Pons (tissue), 1 donor: ENCODE results near the gene SYMPK.
A peak's percentile ranks its signal among the peaks of the same experiment; 100 is the strongest.

Source experiments
- DNase-seq: peaks from one replicate; pipeline ENCODE4 v3.0.0-alpha.2; 2016; ENCODE audit warnings: low spot score

Gene SYMPK

DNA sequence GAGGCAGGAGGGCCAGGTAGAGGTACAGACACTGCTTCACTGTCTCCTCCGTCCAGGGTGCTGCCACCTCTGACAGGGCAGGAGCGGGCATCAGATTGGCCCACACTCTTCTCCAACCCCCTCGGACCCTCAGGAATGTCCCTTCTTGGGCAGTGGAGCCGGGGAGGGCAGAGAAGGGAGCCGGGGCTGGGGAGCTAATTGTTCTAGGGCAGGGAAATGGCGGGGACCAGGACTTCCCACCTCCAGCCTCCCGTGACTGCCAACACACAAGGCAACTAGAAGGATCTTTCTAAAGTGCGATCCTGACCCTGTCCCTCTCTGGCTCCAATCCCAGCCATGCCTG is 37.7 kb downstream of the SYMPK start:
- DNase-seq = no peak

- DNase-seq = no peak
Observed at GRCh38 chr19:45824531-45825262, 38.2 kb downstream of the SYMPK start.

DNA sequence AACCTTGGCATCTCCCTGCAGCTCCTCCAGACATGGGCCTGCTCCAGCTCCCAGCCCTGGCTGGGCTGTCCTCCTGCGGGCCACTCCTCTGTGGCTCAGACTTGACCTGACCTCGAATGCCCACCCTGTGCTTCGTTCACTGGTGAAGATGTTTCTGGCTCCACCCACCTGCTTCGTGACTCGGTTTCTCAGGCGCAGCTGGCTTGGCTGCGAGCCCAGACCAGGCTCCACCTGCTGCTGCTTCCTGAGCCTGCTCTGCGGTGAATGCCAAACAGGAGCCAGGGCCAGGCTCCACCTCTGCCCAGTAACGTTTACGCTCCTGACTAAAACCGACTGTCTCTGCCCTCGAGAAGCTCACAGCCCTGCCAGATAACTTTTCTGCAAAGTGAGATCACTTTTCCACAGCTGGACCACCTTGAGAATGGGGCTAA is 38.9 kb downstream of the SYMPK start:
- peak; percentile 14 for DNase-seq

DNA sequence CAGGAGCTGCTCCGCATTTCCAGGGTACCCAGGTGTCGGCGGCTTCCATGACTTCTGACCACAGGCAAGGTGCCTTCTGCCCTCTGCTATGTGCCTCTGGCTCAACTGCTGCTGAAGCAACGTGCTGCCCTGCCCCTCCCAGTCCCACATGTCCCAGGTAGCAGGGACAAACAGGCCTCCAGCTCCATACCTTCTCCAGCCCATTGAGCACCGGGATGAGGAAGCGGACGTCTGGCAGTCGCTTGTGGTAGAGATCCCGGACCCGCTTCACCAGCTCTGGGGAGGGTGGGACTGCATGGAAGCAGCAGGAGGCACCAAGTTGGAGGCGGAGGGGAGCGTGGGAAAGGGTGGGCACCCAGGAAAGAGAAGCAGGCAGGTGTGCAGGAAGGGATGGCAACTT is 39.8 kb downstream of the SYMPK start:
- no peak for DNase-seq

GRCh38 chr19:45822716-45823115 is 40.2 kb downstream of the SYMPK start:
- no peak for DNase-seq

GRCh38 chr19:45821570-45821969 is 41.4 kb downstream of the SYMPK start:
- DNase-seq = no peak

DNA sequence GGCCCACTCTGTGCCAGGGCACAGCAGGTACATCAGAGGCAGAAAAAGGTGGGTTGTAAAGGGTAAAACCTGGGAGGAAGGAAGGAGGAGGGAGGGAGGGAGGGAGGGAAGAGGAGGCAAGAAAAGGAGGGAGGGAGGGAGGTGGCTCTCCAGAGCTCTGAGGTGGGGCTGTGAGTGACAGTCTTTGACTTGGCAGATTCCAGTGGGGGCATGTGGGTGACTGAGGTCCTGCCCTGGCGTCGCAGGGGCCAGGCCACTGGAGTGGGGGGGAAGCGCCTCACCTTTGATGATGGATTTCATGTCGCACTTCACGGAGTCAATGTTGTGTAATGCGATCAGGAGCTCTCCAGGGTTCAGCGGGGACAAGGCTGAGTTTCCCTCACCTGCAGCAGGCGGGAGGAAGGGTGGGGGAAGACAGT is 41.8 kb downstream of the SYMPK start:
- DNase-seq = no peak

DNA sequence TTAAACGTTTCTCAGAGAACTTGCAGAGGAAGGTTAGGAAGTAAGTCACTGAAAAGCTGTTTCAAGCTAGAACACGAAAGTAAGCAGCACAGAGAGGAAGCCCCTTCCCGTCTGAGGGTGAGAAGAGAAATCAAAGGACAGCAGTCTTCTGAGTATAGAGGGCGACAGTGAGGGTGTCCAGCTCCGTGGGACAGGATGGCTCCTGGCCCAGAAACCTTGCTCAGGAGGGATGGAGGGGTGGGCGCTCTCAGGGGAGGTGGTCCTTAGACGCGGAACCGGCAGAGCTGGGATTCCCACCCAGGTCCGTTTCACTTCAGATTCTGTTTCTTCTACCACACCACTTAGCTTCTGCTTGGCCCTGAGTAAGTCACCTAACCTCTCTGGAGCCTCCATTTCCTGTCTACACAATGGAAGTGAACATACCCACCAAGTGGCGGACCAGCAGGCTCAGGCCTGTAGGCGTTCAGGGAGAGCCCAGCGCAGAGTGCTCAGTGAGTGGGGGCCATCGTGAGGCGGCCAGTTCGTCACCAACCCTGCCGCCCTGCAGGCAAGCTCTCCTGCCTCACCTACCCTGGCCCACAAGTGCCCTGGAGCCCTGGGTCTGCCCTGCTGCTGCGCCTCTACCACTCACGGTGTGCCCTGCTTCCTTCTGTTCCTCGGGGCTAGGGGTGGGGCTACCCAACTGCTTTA is 42.4 kb downstream of the SYMPK start:
- DNase-seq = no peak

- DNase-seq = no peak
Observed at GRCh38 chr19:45819769-45820168, 43.2 kb downstream of the SYMPK start.

DNA sequence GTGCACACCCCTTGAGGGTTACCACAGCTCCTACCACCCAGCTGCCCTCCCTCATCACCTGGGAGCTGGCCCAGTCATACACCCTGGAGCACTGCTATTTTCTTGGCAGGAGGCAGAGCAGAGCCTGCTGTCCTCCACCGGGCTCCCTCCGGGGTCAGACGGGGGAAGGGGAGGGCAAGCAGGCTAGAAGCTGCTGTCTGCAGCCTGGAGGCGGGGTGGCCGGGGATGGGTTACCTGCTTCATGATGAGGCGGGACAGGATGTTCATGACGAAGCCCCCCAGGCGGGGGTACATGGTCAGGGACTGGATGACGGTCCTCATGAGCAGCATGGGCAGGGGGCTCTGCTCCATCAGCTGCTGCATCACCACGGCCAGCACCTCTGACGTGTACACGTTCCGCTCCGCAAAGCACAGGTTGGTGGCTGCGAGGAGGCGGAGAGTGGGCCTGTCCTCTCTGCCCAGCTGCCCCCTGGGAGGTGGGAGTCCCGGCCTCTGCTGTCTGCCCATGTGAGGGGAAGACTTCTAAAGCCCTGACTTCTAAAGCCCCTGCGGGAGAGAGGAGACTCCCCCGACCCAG is 45.1 kb downstream of the SYMPK start:
- DNase-seq = no peak

DNA sequence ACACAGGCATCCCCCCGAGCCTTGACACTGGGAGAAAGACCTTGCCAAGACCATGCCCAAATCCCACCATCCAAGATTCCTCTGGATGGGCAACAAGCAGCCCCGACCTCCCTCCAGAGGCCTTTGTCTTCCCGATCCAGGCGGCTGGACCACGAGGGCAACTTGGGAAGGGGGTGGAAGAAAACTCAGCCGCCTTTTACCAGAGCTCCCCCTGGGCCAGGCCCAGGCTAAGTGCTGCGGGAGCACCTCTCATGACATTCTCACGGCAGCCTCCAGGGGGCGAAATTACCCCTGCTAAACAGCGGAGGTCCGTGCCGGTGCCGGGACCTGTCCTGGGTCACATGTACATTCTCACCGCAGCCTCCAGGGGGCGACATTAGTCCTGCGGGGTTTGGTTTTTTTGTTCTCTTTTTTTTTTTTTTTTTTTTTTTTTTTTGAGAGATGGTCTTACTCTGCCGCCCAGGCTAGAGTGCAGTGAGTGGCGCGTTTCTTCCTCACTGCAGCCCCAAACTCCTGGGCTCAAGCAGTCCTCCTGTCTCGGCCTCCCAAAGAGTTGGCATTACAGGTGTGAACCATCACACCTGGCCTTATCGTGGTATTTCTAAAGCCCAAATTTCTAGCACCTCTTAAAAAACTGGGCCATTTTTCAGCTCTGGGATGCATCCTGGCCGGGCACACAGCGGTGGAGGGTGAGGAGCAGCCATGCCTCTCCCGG is 45.8 kb downstream of the SYMPK start:
- DNase-seq = peak; percentile 78

DNA sequence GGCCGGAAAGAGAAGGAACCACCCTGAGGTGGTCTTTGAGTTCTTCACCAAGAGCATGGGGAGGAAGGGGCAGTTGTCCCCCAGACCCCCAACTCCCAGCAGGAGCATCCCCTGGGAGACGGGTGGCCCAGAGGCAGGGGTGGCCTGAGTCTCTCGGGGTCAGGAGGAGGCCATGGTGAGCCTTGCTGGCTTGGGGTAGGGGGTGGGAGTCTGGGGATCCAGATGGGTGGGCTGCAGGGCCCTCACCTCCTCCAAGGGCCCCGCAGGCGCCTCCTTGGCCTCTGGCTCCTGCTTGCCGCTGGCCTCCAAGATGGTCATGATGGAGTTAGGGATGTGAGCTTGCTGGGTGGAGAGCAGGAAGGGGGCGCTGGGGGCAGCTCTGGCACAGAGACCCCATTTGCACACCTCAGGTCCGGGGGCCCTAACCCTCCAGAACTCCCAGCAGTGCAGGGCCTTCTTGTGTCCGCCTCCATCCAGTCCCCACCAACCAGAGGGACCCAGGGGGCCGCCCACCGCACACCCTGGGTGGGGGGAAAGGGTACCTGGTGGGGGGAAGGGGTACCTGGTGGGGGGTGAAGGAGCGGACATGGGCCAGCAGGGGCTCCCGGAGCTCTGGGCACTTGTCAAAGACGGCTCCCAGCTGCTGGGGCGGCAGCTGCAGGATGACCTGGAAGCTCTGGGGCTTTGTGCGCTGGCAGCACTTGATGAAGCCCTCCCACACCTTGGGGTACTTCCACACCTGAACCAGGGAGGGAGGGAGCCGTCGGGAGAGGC is 46.5 kb downstream of the SYMPK start:
- no peak for DNase-seq

GRCh38 chr19:45815481-45816216 is 47.3 kb downstream of the SYMPK start:
- DNase-seq = no peak

GRCh38 chr19:45814851-45815480 is 48.0 kb downstream of the SYMPK start, which contains the start of gene RSPH6A:
Gene RSPH6A (minus strand): TSS chr19:45815308. CDS start chr19:45815176, 132 bp downstream.
- DNase-seq = no peak

- DNase-seq = no peak
Observed at GRCh38 chr19:45814166-45814780, 48.7 kb downstream of the SYMPK start.

DNA sequence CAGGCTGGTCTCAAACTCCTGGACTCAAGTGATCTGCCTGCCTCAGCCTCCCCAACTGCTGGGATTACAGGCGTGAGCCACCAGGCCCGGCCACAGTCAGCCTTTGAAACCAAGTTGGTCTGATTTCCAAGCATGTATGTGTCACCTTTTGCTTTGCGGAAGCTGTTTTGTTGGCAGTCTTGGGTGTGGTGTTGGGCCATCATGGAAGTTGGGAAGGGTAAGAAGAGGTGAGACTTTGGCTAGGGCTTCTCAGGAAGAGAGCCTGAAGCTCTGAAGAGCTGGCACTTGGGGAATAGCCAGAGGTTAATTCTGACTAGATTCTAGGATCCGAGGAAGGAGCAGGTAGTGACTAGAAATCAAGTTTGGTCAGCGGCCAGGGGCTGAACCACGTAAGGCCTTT is 50.6 kb downstream of the SYMPK start:
- DNase-seq = no peak

- no peak for DNase-seq
Observed at GRCh38 chr19:45809643-45810159, 53.2 kb downstream of the SYMPK start.

DNA sequence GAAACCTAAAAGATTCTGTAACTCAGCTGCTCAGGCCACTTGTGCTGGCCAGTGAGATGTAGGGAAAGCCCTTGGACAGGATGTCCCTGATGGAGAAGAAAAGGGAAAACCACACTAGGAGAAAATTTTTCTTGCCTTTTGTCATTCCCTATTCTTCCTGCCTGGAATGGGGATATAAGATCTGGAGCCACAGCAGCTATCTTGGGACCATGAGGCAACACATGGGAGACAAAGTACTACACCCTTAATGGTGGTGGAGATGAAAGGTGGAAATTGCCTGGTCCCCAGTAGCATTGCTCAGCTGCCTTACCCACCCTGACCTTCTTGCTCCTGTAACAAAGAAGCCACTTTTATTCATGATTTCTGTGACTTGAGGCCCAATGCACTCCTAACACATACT is 57.2 kb downstream of the SYMPK start:
- no peak for DNase-seq

GRCh38 chr19:45804959-45805230 is 58.1 kb downstream of the SYMPK start:
- no peak for DNase-seq
